ENCODE results near the gene ESAM.

The ESAM gene

GRCh38 chr11:124762624-124763155 is 600 bp upstream of the ESAM start (continued):
- TF ChIP-seq ZBTB17 (tag by site-specific recombination; IDR thresholded peaks at IDR 0.05) (peak; percentile 60; the same call in 1 of the 2 replicates), ZBTB44 (tag by site-specific recombination; IDR thresholded peaks at IDR 0.05) (no peak), SP7 (tag by site-specific recombination; IDR thresholded peaks at IDR 0.05) (0 out of 2 replicates have a peak, but pooled peaks have one; percentile 10), ZBTB20 (tag by site-specific recombination; IDR thresholded peaks at IDR 0.05) (peak; percentile 52; the same call in 1 of the 2 replicates), ZNF621 (tag by site-specific recombination; IDR thresholded peaks at IDR 0.05) (no peak), OSR2 (tag by site-specific recombination; IDR thresholded peaks at IDR 0.05) (0 out of 2 replicates have a peak, but pooled peaks have one; percentile 22), ZBTB10 (tag by site-specific recombination; IDR thresholded peaks at IDR 0.05) (no peak), KLF9 (tag by site-specific recombination; IDR thresholded peaks at IDR 0.05; ENCODE audit: low read depth) (no peak), ZNF341 (tag by site-specific recombination; IDR thresholded peaks at IDR 0.05; ENCODE audit: low read depth) (peak; percentile 28; the same call in 1 of the 2 replicates), IKZF3 (tag by site-specific recombination; IDR thresholded peaks at IDR 0.05) (peak; percentile 68), KLF8 (tag by site-specific recombination; IDR thresholded peaks at IDR 0.05) (no peak; the same call in 1 of the 2 replicates), ZNF335 (tag by site-specific recombination; conservative IDR thresholded peaks at IDR 0.05) (peak; percentile 95), ZNF366 (tag by site-specific recombination; conservative IDR thresholded peaks at IDR 0.05) (0 out of 2 replicates have a peak, but pooled peaks have one; percentile 25)

- ChIA-PET POLR2A (no interaction called here), CTCF (interaction anchor here (0.6 to 3.5 kb wide), 14 partner anchors 7 to 117 kb away, joined by 3 to 40 read pairs (median 6); no protein-coding TSS in a partner anchor)
- Histone ChIP-seq H3K27ac (ENCODE audit: extremely low read depth, low read depth, low read length) (no peak overlapping the region), H3K4me3 (ENCODE audit: low read depth, low read length) (peak overlapping the region; percentile 57), H3K36me3 (ENCODE audit: control insufficient read depth in 2 of 2, insufficient read depth in 1 of 2, low read length in 2 of 2) (peaks cover 0 to 11% of the 10 kb centered on the region in 2 experiments; a peak in 1 of 3 replicates), H3K9me3 (ENCODE audit: control insufficient read depth, insufficient read depth, low read depth, low read length) (no peaks in the 10 kb centered on the region), H3K4me1 (ENCODE audit: control insufficient read depth, insufficient read depth, low read length) (no peaks in the 10 kb centered on the region)
- TF ChIP-seq ZNF549 (tag by site-specific recombination; IDR thresholded peaks at IDR 0.05) (no peak), ZNF341 (tag by site-specific recombination; IDR thresholded peaks at IDR 0.05; ENCODE audit: low read depth) (0 out of 2 replicates have a peak, but pooled peaks have one; percentile 23)
Observed at GRCh38 chr11:124761301-124762104, 587 bp downstream of the ESAM start.

GRCh38 chr11:124760806-124761205 is 1.3 kb downstream of the ESAM start:
- Histone ChIP-seq H3K9me3 (ENCODE audit: control insufficient read depth, insufficient read depth, low read depth, low read length) (no peaks in the 10 kb centered on the region), H3K27ac (ENCODE audit: extremely low read depth, low read depth, low read length) (no peak overlapping the region), H3K4me3 (ENCODE audit: low read depth, low read length) (no peak overlapping the region), H3K4me1 (ENCODE audit: control insufficient read depth, insufficient read depth, low read length) (no peaks in the 10 kb centered on the region), H3K36me3 (ENCODE audit: control insufficient read depth in 2 of 2, insufficient read depth in 1 of 2, low read length in 2 of 2) (peaks cover 0 to 11% of the 10 kb centered on the region in 2 experiments; a peak in 1 of 3 replicates)
- POLR2A ChIA-PET: no interaction called here
- TF ChIP-seq SP3 (tag by site-specific recombination; IDR thresholded peaks at IDR 0.05) (no peak), ZNF704 (tag by site-specific recombination; IDR thresholded peaks at IDR 0.05) (no peak)
- CTCF ChIA-PET: interaction anchor here (0.6 to 1.7 kb wide), 9 partner anchors 8 to 116 kb away, joined by 3 to 9 read pairs (median 4); no protein-coding TSS in a partner anchor
